ENCODE data around the gene PDPN.

DNA sequence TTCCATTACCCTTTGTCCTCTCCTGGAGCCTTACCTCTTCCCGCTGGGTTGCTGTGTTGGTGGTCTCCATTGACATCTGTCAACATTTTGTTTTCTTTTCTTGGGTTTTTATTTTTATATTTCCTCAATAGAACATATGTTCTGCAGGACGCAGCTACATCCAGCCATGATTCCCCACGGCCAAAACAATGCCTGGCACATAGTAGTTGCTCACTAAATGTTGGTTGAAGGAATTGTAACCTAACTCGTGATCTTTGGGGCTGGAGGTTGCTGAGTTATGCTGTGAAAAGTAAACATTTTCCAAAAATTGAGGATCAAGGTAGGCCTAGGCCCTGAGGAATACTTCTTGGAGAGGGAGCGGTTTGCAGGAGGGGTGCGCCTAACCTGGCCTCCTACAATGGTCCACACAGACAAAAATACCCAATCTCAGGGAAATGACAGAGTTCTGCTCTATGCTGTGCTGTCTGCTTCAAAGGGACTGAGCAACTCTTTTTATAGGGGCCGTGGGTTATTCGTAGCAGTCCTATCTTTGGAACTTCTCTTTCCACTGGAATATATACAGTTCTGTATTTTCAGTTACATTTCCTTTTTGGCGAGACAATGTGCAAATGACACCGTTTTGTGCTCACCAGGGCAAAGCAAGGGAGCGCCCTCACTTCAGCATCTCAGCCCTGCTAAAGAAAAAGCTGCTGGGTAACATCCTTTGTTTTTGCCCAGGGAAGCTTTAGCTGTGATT lies 1.4 kb downstream of the PDPN start:
- TF ChIP-seq EZH2phosphoT487 (IDR thresholded peaks at IDR 0.05; ENCODE audit: borderline replicate concordance, low read length) = no peak
- TF ChIP-seq, protein P1, sequence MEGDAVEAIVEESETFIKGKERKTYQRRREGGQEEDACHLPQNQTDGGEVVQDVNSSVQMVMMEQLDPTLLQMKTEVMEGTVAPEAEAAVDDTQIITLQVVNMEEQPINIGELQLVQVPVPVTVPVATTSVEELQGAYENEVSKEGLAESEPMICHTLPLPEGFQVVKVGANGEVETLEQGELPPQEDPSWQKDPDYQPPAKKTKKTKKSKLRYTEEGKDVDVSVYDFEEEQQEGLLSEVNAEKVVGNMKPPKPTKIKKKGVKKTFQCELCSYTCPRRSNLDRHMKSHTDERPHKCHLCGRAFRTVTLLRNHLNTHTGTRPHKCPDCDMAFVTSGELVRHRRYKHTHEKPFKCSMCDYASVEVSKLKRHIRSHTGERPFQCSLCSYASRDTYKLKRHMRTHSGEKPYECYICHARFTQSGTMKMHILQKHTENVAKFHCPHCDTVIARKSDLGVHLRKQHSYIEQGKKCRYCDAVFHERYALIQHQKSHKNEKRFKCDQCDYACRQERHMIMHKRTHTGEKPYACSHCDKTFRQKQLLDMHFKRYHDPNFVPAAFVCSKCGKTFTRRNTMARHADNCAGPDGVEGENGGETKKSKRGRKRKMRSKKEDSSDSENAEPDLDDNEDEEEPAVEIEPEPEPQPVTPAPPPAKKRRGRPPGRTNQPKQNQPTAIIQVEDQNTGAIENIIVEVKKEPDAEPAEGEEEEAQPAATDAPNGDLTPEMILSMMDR (IDR thresholded peaks at IDR 0.05; ENCODE audit: low read depth, low read length, poor library complexity, severe bottlenecking) = no peak

Data from DOHH2 (cell line).